Measurements from ENCODE around the gene ATP5F1C. TPM values are rescaled to one million over a fixed set of nuclear protein-coding genes. Genes with fewer than 3 reads are reported as not detected.

ATP5F1C gene
- total and polyA plus RNA-seq, 10 of the 15 experiments (the other 5 are each of a cell fraction or from before 2014, with no cell fraction given), result 307 to 978 (median 454) TPM

- TF ChIP-seq PRDM15 (CRISPR knock-in tag; IDR thresholded peaks at IDR 0.05) (no peak), ZBTB33 (IDR thresholded peaks at IDR 0.05) (no peak), NRF1 (conservative IDR thresholded peaks at IDR 0.05; ENCODE audit: low read depth, low read length) (no peak), DPF2 (IDR thresholded peaks at IDR 0.05) (no peak), STAT3 (IDR thresholded peaks at IDR 0.05; ENCODE audit: low read depth, low read length) (no peak), BCL11A (IDR thresholded peaks at IDR 0.05; ENCODE audit: low read depth, low read length) (no peak), ESRRA (IDR thresholded peaks at IDR 0.05; ENCODE audit: low read length) (no peak), SREBF1 (IDR thresholded peaks at IDR 0.05; ENCODE audit: low read length) (no peak), CREB1 (IDR thresholded peaks at IDR 0.05; ENCODE audit: low read depth) (no peak), FOXK2 (IDR thresholded peaks at IDR 0.05) (no peak), NKRF (conservative IDR thresholded peaks at IDR 0.05) (no peak)
Observed at GRCh38 chr10:7810443-7810842, 22.5 kb downstream of the ATP5F1C start (continued).
